Caco-2 (cell line): ENCODE measurements around the gene FAM227A. TPM values are rescaled to one million over a fixed set of nuclear protein-coding genes. Genes with fewer than 3 reads are reported as not detected.

Experiments used
- BruUV-seq: library from RNA; stranded (reverse); fragments of 400-500 nt; replicated peaks from 2 replicates; lab custom pipeline; 2021; lab: Mats Ljungman, UMichigan
- CTCF ChIA-PET: fragments of 300-600 bp; sonication (Branson Sonifier 250); formaldehyde crosslinking; loops from one replicate; lab custom pipeline; 2022; ENCODE audit warnings: antibody characterized with exemption; lab: Charles Lee
- POLR2A ChIA-PET: fragments of 300-600 bp; sonication (Branson Sonifier 250); formaldehyde crosslinking; loops from one replicate; lab custom pipeline; 2022; ENCODE audit warnings: antibody characterized with exemption; lab: Charles Lee
- DNase-seq, 2 experiments: peaks; one replicate each; pipeline versions ENCODE4 v3.0.0 to v3.0.0-alpha.2; 2020 to 2022
- H3K27me3 ChIP-seq: replicated peaks from 2 replicates; pipeline ENCODE4 v1.6.0; 2011; ENCODE audit warnings: low read length; ENCODE audit not compliant: control insufficient read depth, insufficient read depth
- H3K36me3 ChIP-seq: 2 replicates; pipeline ENCODE4 v1.5.1; 2011; ENCODE audit warnings: low read length; ENCODE audit not compliant: control insufficient read depth, insufficient read depth
- H3K4me1 ChIP-seq: fragments of 250-450 bp; sonication (Bioruptor Pico); 2 replicates; pipeline ENCODE4 v1.5.1; 2020; ENCODE audit warnings: mild to moderate bottlenecking
- H3K4me3 ChIP-seq: 2 replicates; pipeline ENCODE4 v1.5.1; 2011; ENCODE audit warnings: low read depth, mild to moderate bottlenecking, control low read depth, low read length
- H3K9me3 ChIP-seq: fragments of 250-450 bp; sonication (Bioruptor Pico); 2 replicates; pipeline ENCODE4 v1.5.1; 2020; ENCODE audit warnings: mild to moderate bottlenecking, moderate library complexity
- H3K27ac Mint-ChIP-seq: one replicate; pipeline ENCODE4 v1.8.0; 2022; ENCODE audit warnings: mixed read lengths; ENCODE audit not compliant: unreplicated experiment
- H3K27me3 Mint-ChIP-seq: one replicate; pipeline ENCODE4 v1.8.0; 2022; ENCODE audit warnings: mixed read lengths; ENCODE audit not compliant: insufficient read depth, unreplicated experiment
- H3K36me3 Mint-ChIP-seq: one replicate; pipeline ENCODE4 v1.8.0; 2022; ENCODE audit warnings: mild to moderate bottlenecking, mixed read lengths; ENCODE audit not compliant: insufficient read depth, unreplicated experiment
- H3K4me1 Mint-ChIP-seq: one replicate; pipeline ENCODE4 v1.8.0; 2022; ENCODE audit warnings: low read depth, mixed read lengths; ENCODE audit not compliant: unreplicated experiment
- H3K4me3 Mint-ChIP-seq: one replicate; pipeline ENCODE4 v1.8.0; 2022; ENCODE audit warnings: mild to moderate bottlenecking, moderate library complexity, mixed read lengths; ENCODE audit not compliant: unreplicated experiment
- H3K9me3 Mint-ChIP-seq: one replicate; pipeline ENCODE4 v1.8.0; 2022; ENCODE audit warnings: mixed read lengths; ENCODE audit not compliant: unreplicated experiment
- CTCF ChIP-seq, 2 experiments: fragments of 200-600 bp in 1 of 2; IDR thresholded peaks; 1 replicate in 1 of 2; 2 replicates in 1 of 2; pipeline versions ENCODE4 v1.5.1 to v1.8.0; 2011 to 2022; ENCODE audit warnings: antibody characterized with exemption in 1 of 2, control low read depth in 1 of 2, inconsistent platforms in 1 of 2, low read depth in 1 of 2, low read length in 1 of 2, mild to moderate bottlenecking in 1 of 2, moderate library complexity in 1 of 2; ENCODE audit not compliant: insufficient read depth in 1 of 2, severe bottlenecking in 1 of 2, unreplicated experiment in 1 of 2
- intact Hi-C: fragments of 100-400 bp; cut with micrococcal nuclease; formaldehyde crosslinking; loops from one replicate; pipeline ENCODE4 v1.10.0; 2022; ENCODE audit not compliant: unreplicated experiment
- total RNA-seq: library from RNA; stranded (reverse); gene quantifications from 2 replicates; pipeline ENCODE4 v1.2.3, GENCODE V29; 2022

The FAM227A gene
- total RNA-seq, 1 experiment from 2014 or later: 0.73 TPM

GRCh38 chr22:38613588-38613987 lies 42.6 kb downstream of the FAM227A start:
- BruUV-seq: no TSS peak
- Histone ChIP-seq H3K27me3 (no peaks in the 10 kb centered on the region), H3K4me1 (peaks cover 4% of the 10 kb centered on the region), H3K4me3 (no peak overlapping the region), H3K9me3 (peaks cover 6% of the 10 kb centered on the region; the same call in 1 of the 2 replicates), H3K36me3 (no peaks in the 10 kb centered on the region)
- H3K4me3 Mint-ChIP-seq: no peak overlapping the region
- no peaks in the 10 kb centered on the region for H3K27me3 Mint-ChIP-seq
- H3K4me1 Mint-ChIP-seq: peaks cover 11% of the 10 kb centered on the region
- CTCF ChIA-PET: no interaction called here
- intact Hi-C loops: no loop called here
- POLR2A ChIA-PET: no interaction called here
- DNase-seq: no peak
- no peak for TF ChIP-seq CTCF (IDR thresholded peaks at IDR 0.05; ENCODE audit: insufficient read depth in 1 of 2, low read depth in 1 of 2, low read length in 1 of 2, severe bottlenecking in 1 of 2, unreplicated experiment in 1 of 2)
- peaks cover 6% of the 10 kb centered on the region for H3K36me3 Mint-ChIP-seq
- H3K9me3 Mint-ChIP-seq: no peaks in the 10 kb centered on the region
- H3K27ac Mint-ChIP-seq: no peak overlapping the region

- intact Hi-C loops: no loop called here
- DNase-seq: no peak
- Histone ChIP-seq H3K4me1 (peaks cover 4% of the 10 kb centered on the region), H3K27me3 (no peaks in the 10 kb centered on the region), H3K4me3 (no peak overlapping the region), H3K9me3 (no peaks in the 10 kb centered on the region), H3K36me3 (no peaks in the 10 kb centered on the region)
- H3K4me3 Mint-ChIP-seq: no peak overlapping the region
- no peaks in the 10 kb centered on the region for H3K27me3 Mint-ChIP-seq
- H3K4me1 Mint-ChIP-seq: peaks cover 11% of the 10 kb centered on the region
- ChIA-PET CTCF (no interaction called here), POLR2A (no interaction called here)
- BruUV-seq: no TSS peak
- H3K27ac Mint-ChIP-seq: no peak overlapping the region
- H3K9me3 Mint-ChIP-seq: no peaks in the 10 kb centered on the region
- peaks cover 6% of the 10 kb centered on the region for H3K36me3 Mint-ChIP-seq
- no peak for TF ChIP-seq CTCF (IDR thresholded peaks at IDR 0.05; ENCODE audit: insufficient read depth in 1 of 2, low read depth in 1 of 2, low read length in 1 of 2, severe bottlenecking in 1 of 2, unreplicated experiment in 1 of 2)
These were observed 43.8 kb downstream of the FAM227A start for GRCh38 chr22:38612217-38613006.

GRCh38 chr22:38611559-38611958 lies 44.6 kb downstream of the FAM227A start:
- Histone ChIP-seq H3K36me3 (no peaks in the 10 kb centered on the region), H3K4me3 (no peak overlapping the region), H3K9me3 (no peaks in the 10 kb centered on the region), H3K4me1 (peaks cover 4% of the 10 kb centered on the region), H3K27me3 (no peaks in the 10 kb centered on the region)
- intact Hi-C loops: no loop called here
- DNase-seq: no peak
- ChIA-PET CTCF (no interaction called here), POLR2A (no interaction called here)
- no peaks in the 10 kb centered on the region for H3K27me3 Mint-ChIP-seq
- peaks cover 6% of the 10 kb centered on the region for H3K36me3 Mint-ChIP-seq
- no peak overlapping the region for H3K4me3 Mint-ChIP-seq
- H3K9me3 Mint-ChIP-seq: no peaks in the 10 kb centered on the region
- BruUV-seq: no TSS peak
- H3K27ac Mint-ChIP-seq: no peak overlapping the region
- H3K4me1 Mint-ChIP-seq: peaks cover 11% of the 10 kb centered on the region
- TF ChIP-seq CTCF (IDR thresholded peaks at IDR 0.05; ENCODE audit: insufficient read depth in 1 of 2, low read depth in 1 of 2, low read length in 1 of 2, severe bottlenecking in 1 of 2, unreplicated experiment in 1 of 2): no peak
